HTR-8/SVneo (cell line): ENCODE results near the gene OXER1.
"Not testable (repeated sequence)": the region's sequence is repeated elsewhere in the genome, so short reads cannot be mapped to it uniquely, and the experiment has no call there.

Experiments used
- DNase-seq: peaks from one replicate; pipeline ENCODE4 v3.0.0; 2011; ENCODE audit warnings: low spot score, mixed read lengths; ENCODE audit not compliant: insufficient read length
- FAIRE-seq: peaks from 2 replicates; lab custom pipeline; 2011; peaks lifted over from hg19 to GRCh38; lab: Jason Lieb, UNC

Gene OXER1

GRCh38 chr2:42754776-42755140, 9.2 kb downstream of the OXER1 start:
- DNase-seq (no peak), FAIRE-seq (no peak)

GRCh38 chr2:42754021-42754775, 9.7 kb downstream of the OXER1 start:
- DNase-seq, result no peak
- no peak for FAIRE-seq

GRCh38 chr2:42752816-42753813, 10.8 kb downstream of the OXER1 start:
- FAIRE-seq (no peak), DNase-seq (no peak)

- no peak for FAIRE-seq
- DNase-seq, result no peak
Observed at GRCh38 chr2:42752314-42752713, 11.6 kb downstream of the OXER1 start.

- FAIRE-seq (no peak), DNase-seq (no peak)
Observed at GRCh38 chr2:42748840-42749239, 15.1 kb downstream of the OXER1 start.

GRCh38 chr2:42747422-42747821, 16.5 kb downstream of the OXER1 start:
- no peak for FAIRE-seq
- no peak for DNase-seq

- FAIRE-seq (no peak), DNase-seq (no peak)
Observed at GRCh38 chr2:42744545-42745082, 19.3 kb downstream of the OXER1 start.

- FAIRE-seq (no peak), DNase-seq (no peak)
Observed at GRCh38 chr2:42743659-42743990, 20.3 kb downstream of the OXER1 start.

GRCh38 chr2:42742740-42743658, 20.9 kb downstream of the OXER1 start:
- DNase-seq (no peak), FAIRE-seq (no peak)

GRCh38 chr2:42741140-42741539, 22.8 kb downstream of the OXER1 start:
- DNase-seq (no peak), FAIRE-seq (no peak)

- DNase-seq (no peak), FAIRE-seq (no peak)
Observed at GRCh38 chr2:42736598-42737322, 27.2 kb downstream of the OXER1 start.

GRCh38 chr2:42733852-42734251, 30.1 kb downstream of the OXER1 start:
- DNase-seq (no peak), FAIRE-seq (no peak)

- FAIRE-seq, DNase-seq: not testable (repeated sequence)
Observed at GRCh38 chr2:42731316-42731715, 32.6 kb downstream of the OXER1 start.

- DNase-seq (no peak), FAIRE-seq (no peak)
Observed at GRCh38 chr2:42726680-42727079, 37.3 kb downstream of the OXER1 start.

GRCh38 chr2:42725657-42726056, 38.3 kb downstream of the OXER1 start:
- no peak for DNase-seq
- FAIRE-seq, result no peak

- no peak for FAIRE-seq
- no peak for DNase-seq
Observed at GRCh38 chr2:42724886-42725285, 39.0 kb downstream of the OXER1 start.

GRCh38 chr2:42723465-42723864, 40.5 kb downstream of the OXER1 start:
- FAIRE-seq (no peak), DNase-seq (no peak)

- FAIRE-seq (no peak), DNase-seq (no peak)
Observed at GRCh38 chr2:42722320-42723190, 41.4 kb downstream of the OXER1 start.
